HG03565 (cell line): Measurements from ENCODE around the gene DPP6.

Experiments used
- ATAC-seq: cut with Tn5 transposase; IDR thresholded peaks from one replicate; pipeline ENCODE4 v1.9.1; 2021; ENCODE audit warnings: mild to moderate bottlenecking, moderate library complexity; ENCODE audit not compliant: unreplicated experiment

Gene DPP6

DNA sequence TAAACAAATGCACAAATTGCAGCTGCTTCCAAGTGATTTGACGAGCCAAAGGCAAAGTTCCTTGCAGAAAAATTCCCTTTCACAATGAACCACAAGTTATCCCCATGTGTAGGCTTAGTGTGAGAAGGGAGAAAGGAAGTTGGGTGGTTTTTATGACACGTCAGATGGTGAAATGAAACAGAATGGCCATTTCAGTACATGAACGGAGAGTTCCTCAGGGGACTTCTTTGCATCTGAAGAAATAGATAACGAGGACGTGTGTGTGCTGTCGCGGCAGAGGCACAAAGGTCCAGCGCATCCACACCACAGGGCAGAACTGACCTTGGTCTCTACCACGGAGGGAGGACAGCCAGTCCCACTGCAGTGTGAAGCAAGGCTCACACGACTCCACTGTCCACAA, 814.9 kb downstream of the DPP6 start:
- peak; percentile 72 for ATAC-seq

DNA sequence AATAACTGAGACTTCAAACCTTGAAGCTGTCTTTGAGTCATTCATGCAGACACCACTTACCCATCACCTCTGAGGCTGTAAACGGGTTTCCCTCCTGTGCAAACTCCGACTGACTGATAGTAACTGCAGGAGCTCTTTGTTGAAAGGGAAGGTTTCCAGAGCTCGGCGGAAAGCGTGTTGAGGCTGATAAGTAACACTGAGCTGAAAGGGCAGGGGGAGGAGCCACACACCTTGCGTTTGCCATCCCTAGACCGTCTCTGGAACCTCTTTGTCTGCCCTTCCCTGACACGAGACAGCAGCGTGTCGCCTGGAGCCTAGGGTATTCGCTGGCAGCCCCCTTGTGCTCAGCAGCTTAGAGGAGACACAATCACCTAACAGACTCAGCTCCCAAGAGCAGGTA, 816.7 kb downstream of the DPP6 start:
- no peak for ATAC-seq

DNA sequence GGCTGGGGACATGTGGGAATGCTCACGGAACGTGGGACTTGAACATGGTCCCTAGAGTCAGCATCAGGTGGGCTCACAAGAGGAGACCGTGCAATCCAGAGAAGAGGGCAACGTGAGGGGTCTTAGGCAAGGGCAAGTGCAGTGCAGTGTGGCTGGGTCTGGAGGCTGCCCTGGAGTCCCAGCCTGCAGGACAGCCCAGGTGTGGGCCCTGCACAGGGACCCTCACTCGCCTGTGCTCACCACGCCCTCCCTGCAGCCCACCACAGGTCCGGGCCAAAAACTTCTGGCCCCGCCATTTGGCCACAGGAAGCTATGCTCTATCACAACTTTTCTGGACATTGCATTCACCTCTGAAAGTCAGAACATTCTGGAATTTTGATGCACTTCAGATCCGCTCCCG, 817.2 kb downstream of the DPP6 start:
- no peak for ATAC-seq

DNA sequence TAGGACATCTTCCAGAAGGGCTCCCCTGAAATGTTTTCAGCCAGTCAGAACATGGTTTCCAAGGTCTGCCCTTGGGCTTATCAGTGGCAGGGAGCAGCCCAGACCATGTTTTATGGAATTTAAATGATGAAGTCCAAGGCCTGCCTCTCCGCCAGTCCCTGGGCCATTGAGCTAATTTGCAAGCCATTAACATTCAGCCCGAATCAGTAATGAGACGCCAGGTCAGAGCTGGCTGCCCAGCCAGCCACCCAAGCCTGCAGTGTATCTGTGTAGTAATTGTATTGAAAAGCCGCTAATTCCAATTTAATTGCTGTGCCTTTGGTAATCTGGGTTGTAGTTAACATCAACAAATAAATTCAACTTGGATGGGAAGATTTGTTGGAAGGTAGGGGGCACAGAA, 819.3 kb downstream of the DPP6 start:
- ATAC-seq: no peak

- ATAC-seq: no peak
Observed at GRCh38 chr7:154871928-154872750, 819.9 kb downstream of the DPP6 start.

DNA sequence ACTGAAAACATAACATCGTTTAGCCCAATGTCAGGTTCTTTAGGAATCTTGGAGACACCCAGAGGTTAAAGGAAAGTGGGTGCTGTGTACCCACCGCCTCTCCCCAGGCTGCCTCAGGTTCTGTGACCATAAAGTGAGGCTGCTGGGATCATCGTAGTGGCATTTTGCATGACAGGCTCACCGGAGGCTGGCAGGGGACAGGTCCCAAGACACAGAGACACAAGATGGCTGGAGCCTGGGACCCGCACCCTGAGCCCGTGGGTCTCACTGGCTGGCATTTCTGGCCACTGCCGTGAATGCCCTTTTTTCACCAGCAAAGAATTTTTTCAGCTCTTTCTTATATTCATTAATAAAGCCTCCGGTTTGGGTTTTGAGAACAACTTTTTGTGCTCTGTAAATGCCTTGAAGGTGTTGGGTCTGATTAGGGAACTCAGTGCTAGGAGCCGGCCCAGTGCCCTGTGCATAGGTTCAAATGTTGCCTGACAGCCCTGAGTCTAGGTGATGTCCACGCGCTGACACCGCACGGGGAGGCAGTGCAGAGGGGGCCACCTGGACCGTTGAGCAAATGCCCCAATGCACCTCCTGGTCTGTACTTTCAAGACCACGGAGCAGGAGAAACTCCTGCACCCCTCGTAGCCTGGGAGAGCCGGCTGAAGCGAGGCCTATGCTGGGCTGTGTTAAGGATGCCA, 820.8 kb downstream of the DPP6 start:
- ATAC-seq: no peak

- no peak for ATAC-seq
Observed at GRCh38 chr7:154873500-154874121, 821.4 kb downstream of the DPP6 start.

- no peak for ATAC-seq
Observed at GRCh38 chr7:154874409-154875113, 822.4 kb downstream of the DPP6 start.

DNA sequence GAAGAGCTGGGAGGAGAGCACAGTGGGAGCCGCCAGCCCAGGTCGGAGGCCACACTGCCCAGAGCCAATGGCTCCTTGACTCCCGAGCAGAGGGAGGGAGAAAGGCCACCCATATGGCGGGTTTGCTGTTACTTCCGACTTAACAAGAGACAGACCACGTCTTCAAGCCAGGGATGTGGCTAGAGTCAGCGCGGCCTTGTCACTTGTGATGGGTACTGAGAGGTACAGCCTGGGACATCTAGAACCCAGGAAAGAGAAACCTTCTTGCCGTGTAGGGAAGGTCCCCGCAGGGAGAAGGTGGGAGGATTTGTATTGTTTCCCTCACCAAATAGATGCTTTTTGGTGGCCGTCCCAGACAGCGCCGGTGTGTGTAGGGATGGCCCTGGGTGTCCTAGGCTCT, 823.1 kb downstream of the DPP6 start:
- no peak for ATAC-seq

- ATAC-seq: no peak
Observed at GRCh38 chr7:154876516-154876915, 824.3 kb downstream of the DPP6 start.

- no peak for ATAC-seq
Observed at GRCh38 chr7:154877031-154877430, 824.8 kb downstream of the DPP6 start.

DNA sequence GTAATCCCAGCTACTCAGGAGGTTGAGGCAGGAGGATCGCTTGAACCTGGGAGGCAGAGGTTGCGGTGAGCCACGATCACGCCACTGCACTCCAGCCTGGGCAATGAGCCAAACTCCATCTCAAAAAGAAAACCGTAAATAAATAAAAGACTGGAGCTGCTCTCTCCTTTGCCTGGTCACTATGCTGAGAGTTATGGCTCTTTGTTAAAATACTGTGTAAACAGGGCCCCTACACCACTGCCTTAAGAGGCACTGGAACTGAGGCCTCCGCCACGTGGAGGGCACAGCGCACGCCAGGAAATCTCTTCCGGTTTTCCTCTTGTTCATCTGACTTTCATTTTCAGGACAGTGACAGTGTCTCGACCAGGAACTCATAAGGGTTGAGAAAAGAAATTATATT, 827.4 kb downstream of the DPP6 start:
- ATAC-seq: no peak

GRCh38 chr7:154880513-154880912, 828.3 kb downstream of the DPP6 start:
- ATAC-seq: no peak

GRCh38 chr7:154881026-154881425, 828.8 kb downstream of the DPP6 start:
- ATAC-seq: no peak

DNA sequence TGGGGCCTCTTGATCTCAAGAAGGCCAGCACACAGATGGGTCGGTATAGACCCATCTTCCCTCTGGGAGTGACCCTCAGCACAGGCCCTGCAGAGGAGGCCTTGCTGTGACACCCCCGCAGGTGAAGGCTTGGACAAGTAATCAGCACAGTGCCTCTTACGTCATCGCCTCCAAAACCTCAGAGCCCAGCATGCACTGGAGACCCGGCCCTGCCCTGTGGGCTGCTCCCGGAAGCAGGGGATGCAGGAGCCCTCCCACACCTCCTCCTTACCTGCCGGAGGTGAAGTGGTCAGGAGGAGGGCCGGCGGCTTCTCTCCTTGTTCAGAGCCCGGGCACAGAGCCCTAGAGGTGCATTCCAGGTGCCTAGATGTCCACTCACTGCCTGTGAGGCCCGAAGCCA, 829.3 kb downstream of the DPP6 start:
- ATAC-seq: no peak

DNA sequence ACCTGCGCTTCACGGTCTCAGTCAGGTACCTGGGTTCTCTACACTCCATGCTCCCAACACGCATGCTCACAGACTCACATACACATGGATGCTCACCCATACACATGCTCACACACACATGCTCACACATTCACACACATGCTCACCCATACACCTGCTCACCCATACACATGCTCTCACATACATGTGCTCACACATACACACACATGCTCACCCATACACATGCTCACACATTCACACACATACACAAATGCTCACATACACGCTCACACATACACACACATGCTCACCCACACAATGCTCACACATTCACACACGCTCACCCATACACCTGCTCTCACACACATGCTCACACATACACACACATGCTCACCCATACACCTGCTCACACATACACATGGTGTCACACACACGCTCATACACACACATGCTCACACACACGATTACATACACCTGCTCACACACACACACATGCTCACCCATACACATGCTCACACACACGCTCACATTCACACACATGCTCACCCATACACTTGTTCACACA, 830.8 kb downstream of the DPP6 start:
- no peak for ATAC-seq

GRCh38 chr7:154884348-154884920, 832.2 kb downstream of the DPP6 start:
- no peak for ATAC-seq

DNA sequence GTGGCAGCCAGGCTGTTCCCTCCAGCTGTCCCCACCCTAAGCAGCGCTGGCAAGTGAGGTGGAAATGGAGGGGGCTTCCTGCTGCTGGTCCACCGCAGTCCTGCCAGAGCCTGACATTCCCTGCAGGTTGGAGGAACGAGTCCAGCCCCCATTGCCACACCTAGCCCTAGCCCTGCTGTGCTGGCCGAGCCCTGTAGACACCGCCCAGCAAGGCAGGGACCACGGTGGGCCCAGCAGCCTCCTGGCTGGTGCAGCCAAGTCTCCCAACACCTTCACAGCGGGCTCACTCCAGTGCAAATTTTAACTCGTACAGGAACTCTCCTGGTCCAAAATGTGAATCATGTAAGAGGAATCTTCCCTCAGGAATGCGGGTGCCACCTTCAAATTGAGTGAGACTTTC, 834.4 kb downstream of the DPP6 start:
- ATAC-seq: no peak

- ATAC-seq: no peak
Observed at GRCh38 chr7:154888690-154889089, 836.5 kb downstream of the DPP6 start.

- ATAC-seq: no peak
Observed at GRCh38 chr7:154892459-154892858, 840.3 kb downstream of the DPP6 start.

GRCh38 chr7:154896076-154896475, 843.9 kb downstream of the DPP6 start:
- no peak for ATAC-seq
